Measurements from ENCODE around the gene NPTX1. TPM values are rescaled to one million over a fixed set of nuclear protein-coding genes. Genes with fewer than 3 reads are reported as not detected.

Gene NPTX1
- total RNA-seq, 6 donors from 2014 or later = 0.39 to 11.5 (median 2.5) TPM

- 30 to 35% methylated on average over 7 of the region's 7 CpGs for WGBS, 2 donors
- H3K4me1 ChIP-seq = peaks cover 6 to 22% (median 9%) of the 10 kb centered on the region in 4 donors
These were observed 42.8 kb upstream of the NPTX1 start for GRCh38 chr17:80519091-80519781.

DNA sequence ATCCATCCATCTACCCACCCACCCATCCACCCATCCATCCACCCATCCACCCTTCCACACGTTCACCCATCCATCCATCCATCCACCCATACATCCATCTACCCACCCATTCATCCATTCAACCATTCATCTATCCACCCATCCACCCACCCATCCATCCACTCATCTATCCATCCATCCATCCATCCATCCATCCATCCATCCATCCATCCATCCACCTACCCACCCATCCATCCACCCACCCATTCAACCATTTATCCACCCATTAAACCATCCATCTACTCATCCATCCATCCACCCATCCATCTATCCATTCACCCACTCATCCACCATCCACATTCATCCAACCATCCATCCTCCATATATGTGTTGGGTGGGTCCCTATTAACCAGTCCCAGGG, 42.0 kb upstream of the NPTX1 start:
- TF ChIP-seq EP300 (IDR thresholded peaks at IDR 0.05) = no peak
- TF ChIP-seq POLR2A (IDR thresholded peaks at IDR 0.05) = no peak
- no peak for TF ChIP-seq POLR2AphosphoS5 (IDR thresholded peaks at IDR 0.05)
- TF ChIP-seq, protein P1, sequence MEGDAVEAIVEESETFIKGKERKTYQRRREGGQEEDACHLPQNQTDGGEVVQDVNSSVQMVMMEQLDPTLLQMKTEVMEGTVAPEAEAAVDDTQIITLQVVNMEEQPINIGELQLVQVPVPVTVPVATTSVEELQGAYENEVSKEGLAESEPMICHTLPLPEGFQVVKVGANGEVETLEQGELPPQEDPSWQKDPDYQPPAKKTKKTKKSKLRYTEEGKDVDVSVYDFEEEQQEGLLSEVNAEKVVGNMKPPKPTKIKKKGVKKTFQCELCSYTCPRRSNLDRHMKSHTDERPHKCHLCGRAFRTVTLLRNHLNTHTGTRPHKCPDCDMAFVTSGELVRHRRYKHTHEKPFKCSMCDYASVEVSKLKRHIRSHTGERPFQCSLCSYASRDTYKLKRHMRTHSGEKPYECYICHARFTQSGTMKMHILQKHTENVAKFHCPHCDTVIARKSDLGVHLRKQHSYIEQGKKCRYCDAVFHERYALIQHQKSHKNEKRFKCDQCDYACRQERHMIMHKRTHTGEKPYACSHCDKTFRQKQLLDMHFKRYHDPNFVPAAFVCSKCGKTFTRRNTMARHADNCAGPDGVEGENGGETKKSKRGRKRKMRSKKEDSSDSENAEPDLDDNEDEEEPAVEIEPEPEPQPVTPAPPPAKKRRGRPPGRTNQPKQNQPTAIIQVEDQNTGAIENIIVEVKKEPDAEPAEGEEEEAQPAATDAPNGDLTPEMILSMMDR (IDR thresholded peaks at IDR 0.05) = no peak
- Histone ChIP-seq H3K9me3 (no peaks in the 10 kb centered on the region), H3K36me3 (no peaks in the 10 kb centered on the region), H3K4me1 (peaks cover 6 to 22% (median 9%) of the 10 kb centered on the region in 4 donors), H3K27ac (peak overlapping the region in 2 of 4 donors; percentile 34 to 51), H3K27me3 (no peaks in the 10 kb centered on the region), H3K4me3 (no peak overlapping the region)
- WGBS, 2 donors = 70 to 83% methylated on average over 1 of the region's 1 CpG
- DNase-seq = no peak
- no peak for ATAC-seq (ENCODE audit: low FRiP score in 2 of 2)

More at GRCh38 chr17:80519091-80519781, 42.8 kb upstream of the NPTX1 start:
- DNase-seq (no peak), ATAC-seq (ENCODE audit: low FRiP score in 2 of 2) (no peak)
- Histone ChIP-seq H3K27ac (peak overlapping the region; percentile 4 to 67 (median 52)), H3K9me3 (no peaks in the 10 kb centered on the region), H3K36me3 (no peaks in the 10 kb centered on the region), H3K27me3 (no peaks in the 10 kb centered on the region), H3K4me3 (no peak overlapping the region)
- TF ChIP-seq EP300 (IDR thresholded peaks at IDR 0.05) = peak in 1 of 4 donors; percentile 49
- TF ChIP-seq POLR2AphosphoS5 (IDR thresholded peaks at IDR 0.05) = peak in 1 of 2 donors; percentile 8
- TF ChIP-seq POLR2A (IDR thresholded peaks at IDR 0.05) = no peak
- TF ChIP-seq, protein P1 (IDR thresholded peaks at IDR 0.05) = no peak

- ATAC-seq (ENCODE audit: low FRiP score in 2 of 2) (no peak), DNase-seq (no peak)
- WGBS, 2 donors = 80 to 99% methylated on average over 2 to 3 of the region's 3 CpGs
These were observed 41.2 kb upstream of the NPTX1 start for GRCh38 chr17:80517641-80518040.

DNA sequence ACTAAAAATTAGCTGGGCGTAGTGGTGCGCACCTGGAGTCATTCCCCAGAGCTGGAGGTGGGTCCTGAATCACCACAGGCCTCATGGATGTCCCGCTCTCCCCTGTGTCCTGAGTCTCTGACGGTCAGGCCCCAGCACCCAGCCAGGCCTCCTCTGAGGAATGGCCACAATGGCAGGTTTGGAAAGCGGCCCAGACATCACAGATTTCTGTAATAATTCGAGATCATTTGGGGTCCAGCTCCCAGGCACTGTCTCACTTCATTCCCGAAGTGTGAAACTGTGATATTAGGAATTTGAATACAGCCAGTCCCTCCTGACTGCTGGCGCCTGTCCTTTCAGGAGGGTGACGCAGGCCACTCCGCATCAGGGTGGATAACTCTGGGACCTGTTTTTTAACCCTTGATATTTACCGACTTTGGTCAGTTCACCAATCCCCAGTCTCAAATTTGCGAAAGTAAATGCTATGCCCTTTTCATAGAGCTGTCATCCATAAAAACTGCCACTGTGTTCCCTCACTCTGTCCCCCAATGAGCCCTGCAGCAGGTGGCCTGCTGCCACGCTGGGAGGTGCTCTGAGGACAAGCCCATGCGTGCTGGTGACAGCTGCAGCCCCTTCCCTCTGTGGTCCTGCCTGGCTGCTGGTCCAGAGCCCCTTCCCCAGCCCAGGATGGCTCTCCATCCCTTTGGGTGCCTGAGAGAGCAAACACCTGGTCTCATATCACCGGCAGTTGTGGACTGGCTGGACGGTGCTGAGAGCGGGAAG, 39.9 kb upstream of the NPTX1 start:
- Histone ChIP-seq H3K4me3 (no peak overlapping the region), H3K27me3 (no peaks in the 10 kb centered on the region), H3K9me3 (no peaks in the 10 kb centered on the region), H3K36me3 (no peaks in the 10 kb centered on the region), H3K4me1 (peaks cover 3 to 22% (median 9%) of the 10 kb centered on the region in 4 donors), H3K27ac (no peak overlapping the region)
- WGBS, 2 donors = 83 to 85% methylated on average over 16 to 17 of the region's 17 CpGs
- ATAC-seq (ENCODE audit: low FRiP score in 2 of 2) (no peak), DNase-seq (no peak)
- no peak for TF ChIP-seq EP300 (IDR thresholded peaks at IDR 0.05)
- TF ChIP-seq, protein P1 (IDR thresholded peaks at IDR 0.05) = no peak
- no peak for TF ChIP-seq POLR2AphosphoS5 (IDR thresholded peaks at IDR 0.05)
- no peak for TF ChIP-seq POLR2A (IDR thresholded peaks at IDR 0.05)

More at GRCh38 chr17:80517641-80518040, 41.2 kb upstream of the NPTX1 start:
- TF ChIP-seq POLR2AphosphoS5 (IDR thresholded peaks at IDR 0.05) (no peak), EP300 (IDR thresholded peaks at IDR 0.05) (no peak), POLR2A (IDR thresholded peaks at IDR 0.05) (no peak)
- TF ChIP-seq, protein P1 (IDR thresholded peaks at IDR 0.05) = no peak
- Histone ChIP-seq H3K9me3 (no peaks in the 10 kb centered on the region), H3K36me3 (no peaks in the 10 kb centered on the region), H3K27me3 (no peaks in the 10 kb centered on the region), H3K4me1 (peaks cover 6 to 22% (median 9%) of the 10 kb centered on the region in 4 donors), H3K4me3 (no peak overlapping the region), H3K27ac (no peak overlapping the region)
